Measurements from ENCODE around the gene USP8.

Gene USP8

DNA sequence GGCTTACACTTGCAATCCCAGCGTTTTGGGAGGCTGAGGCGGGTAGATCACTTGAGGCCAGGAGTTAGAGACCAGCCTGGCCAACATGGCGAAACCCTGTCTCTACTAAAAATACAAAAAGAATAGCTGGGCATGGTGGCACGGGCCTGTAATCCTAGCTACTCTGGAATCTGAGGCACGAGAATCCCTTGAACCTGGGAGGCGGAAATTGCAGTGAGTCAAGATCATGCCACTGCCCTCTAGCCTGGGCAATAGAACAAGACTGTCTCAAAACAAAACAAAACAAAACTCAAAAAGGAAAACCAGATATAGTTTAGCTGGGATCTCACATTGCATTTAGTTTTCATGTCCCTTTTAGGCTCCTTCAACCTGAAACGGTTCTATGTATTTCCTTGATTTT is 125.1 kb downstream of the USP8 start:
- Mint-ChIP-seq H3K27ac (no peak overlapping the region), H3K4me3 (no peak overlapping the region), H3K36me3 (peaks cover 8% of the 10 kb centered on the region), H3K9me3 (no peaks in the 10 kb centered on the region), H3K4me1 (no peaks in the 10 kb centered on the region)
- no peak for DNase-seq (ENCODE audit: low spot score in 2 of 2)
- no peak for ATAC-seq

DNA sequence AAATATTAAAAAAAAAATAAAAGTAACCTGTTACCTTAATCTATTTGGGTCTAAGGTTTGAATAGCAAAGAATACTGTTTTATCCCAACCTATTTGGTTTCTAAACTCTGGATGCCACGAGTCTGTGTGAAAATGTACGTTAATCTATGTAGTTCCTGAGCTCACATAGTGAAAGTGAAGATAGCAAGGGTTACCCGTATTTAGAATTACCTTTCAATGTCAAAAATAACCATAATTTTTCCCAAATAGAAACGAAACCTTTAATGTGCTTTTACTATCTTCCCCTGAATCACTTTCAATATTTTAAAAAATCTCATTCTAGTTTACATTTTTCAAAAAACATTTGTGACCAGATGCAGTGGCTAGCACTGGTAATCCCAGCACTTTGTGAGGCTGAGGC is 128.0 kb downstream of the USP8 start:
- Mint-ChIP-seq H3K9me3 (no peaks in the 10 kb centered on the region), H3K4me3 (no peak overlapping the region), H3K36me3 (peaks cover 12% of the 10 kb centered on the region), H3K27ac (no peak overlapping the region), H3K4me1 (peaks cover 7% of the 10 kb centered on the region)
- DNase-seq (ENCODE audit: low spot score in 2 of 2), result no peak
- ATAC-seq, result no peak

DNA sequence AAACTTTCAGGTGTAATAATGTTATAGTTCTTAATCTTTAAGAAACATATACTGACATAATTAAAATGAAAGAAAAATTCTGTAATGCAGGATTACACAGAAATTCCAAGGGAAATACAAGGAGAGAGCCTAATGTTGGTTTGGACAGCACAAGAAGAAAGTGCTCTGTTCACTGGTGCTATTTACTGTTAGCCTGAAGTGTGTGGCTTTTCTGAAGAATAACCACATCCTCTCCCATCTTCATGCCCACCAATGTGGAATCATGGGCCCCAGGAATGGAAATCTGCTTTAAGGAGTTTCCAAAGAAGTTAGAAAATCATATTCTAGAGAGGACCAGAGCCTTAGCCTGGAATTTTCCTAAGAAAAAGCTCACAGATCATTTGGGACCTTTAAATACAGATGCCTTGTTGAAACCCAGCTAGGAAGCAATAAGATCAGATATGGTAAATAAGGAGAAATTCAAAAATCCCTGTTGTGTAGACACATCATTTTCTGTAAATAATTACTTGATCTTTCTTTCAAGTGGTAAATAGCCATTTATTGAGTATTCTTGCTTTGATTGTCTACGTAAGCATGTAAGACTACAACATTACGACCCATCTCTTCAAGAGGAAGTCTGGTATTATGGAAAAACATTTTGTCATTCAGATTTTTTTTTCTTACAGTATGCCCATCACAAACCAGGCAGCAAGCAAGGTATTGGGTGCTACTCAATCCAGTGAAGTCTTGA is 132.6 kb downstream of the USP8 start:
- no peak overlapping the region for H3K4me3 Mint-ChIP-seq
- ATAC-seq, result no peak
- no peak overlapping the region for H3K27ac Mint-ChIP-seq
- no peak for DNase-seq (ENCODE audit: low spot score in 2 of 2)
- peaks cover 11% of the 10 kb centered on the region for H3K4me1 Mint-ChIP-seq
- no peaks in the 10 kb centered on the region for H3K9me3 Mint-ChIP-seq
- H3K36me3 Mint-ChIP-seq, result peaks cover 46% of the 10 kb centered on the region

DNA sequence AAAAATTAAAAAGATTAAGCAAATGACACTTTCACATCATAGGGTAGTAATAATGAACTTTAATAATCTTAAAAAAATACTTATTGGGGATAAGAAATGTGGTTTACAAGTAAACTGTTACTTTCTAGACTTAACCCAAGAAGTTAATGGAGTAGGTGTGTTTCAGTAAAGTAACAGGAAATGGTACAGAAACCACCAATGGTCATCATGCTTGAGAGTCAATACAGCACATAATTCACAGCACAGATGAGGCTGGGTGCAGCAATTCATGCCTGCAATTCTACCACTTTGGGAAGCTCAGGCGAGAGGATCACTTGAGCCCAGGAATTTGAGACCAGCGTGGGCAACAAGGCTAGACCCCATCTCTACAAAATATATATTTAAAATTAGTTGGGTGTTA is 133.8 kb downstream of the USP8 start:
- peak; percentile 67 for ATAC-seq
- no peaks in the 10 kb centered on the region for H3K9me3 Mint-ChIP-seq
- H3K27ac Mint-ChIP-seq, result no peak overlapping the region
- no peak for DNase-seq (ENCODE audit: low spot score in 2 of 2)
- H3K36me3 Mint-ChIP-seq, result peaks cover 58% of the 10 kb centered on the region
- H3K4me3 Mint-ChIP-seq, result no peak overlapping the region
- H3K4me1 Mint-ChIP-seq, result peaks cover 23% of the 10 kb centered on the region

DNA sequence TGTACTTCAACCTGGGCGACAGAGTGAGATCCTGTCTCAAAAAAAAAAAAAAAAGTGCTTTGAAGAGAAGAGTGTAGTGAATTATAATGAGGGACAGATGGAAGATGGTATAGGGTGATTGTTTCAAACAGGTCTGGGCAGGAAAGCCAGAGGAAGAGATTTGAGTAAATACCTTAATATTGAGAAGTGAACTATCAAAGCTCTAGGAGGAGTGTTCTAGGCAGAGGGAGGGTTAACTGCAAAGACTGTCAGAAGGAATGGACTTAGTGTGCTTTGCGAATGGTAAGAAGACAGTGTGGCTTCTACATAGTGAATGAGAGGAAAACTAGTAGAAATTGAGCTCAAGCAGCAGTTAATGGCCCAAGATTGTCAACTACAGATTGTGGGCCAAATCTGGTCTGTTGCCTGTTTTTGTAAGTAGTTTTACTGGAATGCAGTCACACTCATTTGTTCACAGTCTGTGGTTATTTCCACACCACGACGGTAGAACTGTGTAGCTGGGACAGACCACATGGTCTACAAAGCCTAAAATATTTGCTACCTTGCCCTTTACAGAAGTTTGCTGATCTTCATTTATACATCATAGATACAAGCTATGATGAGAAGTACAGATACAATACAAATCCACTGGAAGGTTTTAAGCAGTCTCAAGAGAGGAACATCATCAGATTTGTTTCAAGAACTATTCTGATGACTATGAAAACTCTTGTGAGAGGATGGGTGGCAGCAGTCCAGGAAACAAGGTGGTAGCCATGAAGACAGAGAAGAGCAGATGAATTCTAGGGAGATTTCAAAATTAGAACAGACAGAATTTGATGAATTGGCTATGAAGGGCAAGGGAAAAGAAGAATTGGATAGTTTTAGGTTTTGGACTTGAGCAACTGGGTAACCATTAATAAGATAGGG is 138.8 kb downstream of the USP8 start:
- H3K27ac Mint-ChIP-seq, result peak overlapping the region; percentile 87
- no peaks in the 10 kb centered on the region for H3K9me3 Mint-ChIP-seq
- peaks cover 21% of the 10 kb centered on the region for H3K4me1 Mint-ChIP-seq
- peak overlapping the region; percentile 4 for H3K4me3 Mint-ChIP-seq
- peak; percentile 94 for ATAC-seq
- peaks cover 96% of the 10 kb centered on the region for H3K36me3 Mint-ChIP-seq
- no peak for DNase-seq (ENCODE audit: low spot score in 2 of 2)

DNA sequence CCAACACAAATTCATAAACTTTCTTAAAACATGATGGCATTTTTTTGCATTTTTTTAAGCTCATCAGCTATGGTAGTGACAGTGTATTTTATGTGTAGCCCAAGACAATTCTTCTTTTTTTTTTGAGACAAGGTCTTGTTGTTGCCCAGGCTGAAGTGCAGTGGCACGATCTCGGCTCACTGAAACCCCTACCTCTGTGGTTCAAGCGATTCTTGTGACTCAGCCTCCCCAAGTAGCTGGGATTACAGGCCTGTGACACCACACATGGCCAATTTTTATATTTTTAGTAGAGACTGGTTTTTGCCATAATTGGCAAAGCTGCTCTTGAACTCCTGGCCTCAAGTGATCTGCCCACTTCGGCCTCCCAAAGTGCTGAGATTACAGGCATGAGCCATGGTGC is 139.6 kb downstream of the USP8 start:
- ATAC-seq (peak; percentile 54), DNase-seq (ENCODE audit: low spot score in 2 of 2) (no peak)
- Mint-ChIP-seq H3K4me1 (peaks cover 21% of the 10 kb centered on the region), H3K9me3 (no peaks in the 10 kb centered on the region), H3K27ac (peak overlapping the region; percentile 87), H3K4me3 (peak overlapping the region; percentile 2), H3K36me3 (peaks cover 99% of the 10 kb centered on the region)

Data from stimulated activated effector memory CD8-positive, alpha-beta T cell treated with anti-CD3 and anti-CD28 coated beads, Interleukin-12 subunit alpha, Interleukin-12 subunit beta, amount 100 ng/mL, for 72 hours (primary cell).